ENCODE data around the gene CCSER1. TPM values are rescaled to one million over a fixed set of nuclear protein-coding genes. Genes with fewer than 3 reads are reported as not detected.

Gene CCSER1
- total RNA-seq, 1 experiment from 2014 or later, result not detected

Other genes starting within 250 kb of the CCSER1 start
- not detected in 2 replicates for gene MMRN1, start 232.5 kb upstream of the CCSER1 start, total RNA-seq (2014; rRNA removed; shearing (Covaris generic))